GM23338 (cell line): ENCODE data around the gene PCYT2. TPM values are rescaled to one million over a fixed set of nuclear protein-coding genes. Genes with fewer than 3 reads are reported as not detected.

Experiments
- ATAC-seq: fragments of 200-7000 bp; cut with Tn5 transposase; 3 replicates; pipeline ENCODE4 v1.9.1; 2020
- DNase-seq: peaks from one replicate; pipeline ENCODE4 v3.0.0-alpha.2; 2015; ENCODE audit warnings: low spot score
- H2AFZ ChIP-seq: fragments of 200-600 bp; sonication (generic); 2 replicates; pipeline ENCODE4 v1.8.0; 2016; ENCODE audit warnings: antibody characterized with exemption, mild to moderate bottlenecking, moderate library complexity
- H3F3A ChIP-seq: fragments of 200-600 bp; sonication (generic); replicated peaks from 2 replicates; pipeline ENCODE4 v1.8.0; 2017; ENCODE audit warnings: antibody characterized with exemption, mixed run types, low read depth
- H3K27ac ChIP-seq: fragments of 200-600 bp; sonication (generic); 2 replicates; pipeline ENCODE4 v1.6.1; 2016; ENCODE audit warnings: low read depth
- H3K27me3 ChIP-seq: fragments of 200-600 bp; sonication (generic); 2 replicates; pipeline ENCODE4 v1.8.0; 2016; ENCODE audit warnings: mild to moderate bottlenecking, mixed run types, moderate library complexity; ENCODE audit not compliant: insufficient read depth
- H3K36me3 ChIP-seq: fragments of 200-600 bp; sonication (generic); 2 replicates; pipeline ENCODE4 v1.8.0; 2016; ENCODE audit warnings: mild to moderate bottlenecking; ENCODE audit not compliant: insufficient read depth
- H3K4me1 ChIP-seq: fragments of 200-600 bp; sonication (generic); 2 replicates; pipeline ENCODE4 v1.8.0; 2016; ENCODE audit warnings: mild to moderate bottlenecking, moderate library complexity; ENCODE audit not compliant: insufficient read depth
- H3K4me2 ChIP-seq: fragments of 200-600 bp; sonication (generic); 2 replicates; pipeline ENCODE4 v1.7.1; 2017; ENCODE audit warnings: mixed run types
- H3K4me3 ChIP-seq: fragments of 200-600 bp; sonication (generic); 2 replicates; pipeline ENCODE4 v1.6.1; 2016; ENCODE audit warnings: mixed run types
- H3K79me2 ChIP-seq: fragments of 200-600 bp; sonication (generic); replicated peaks from 2 replicates; pipeline ENCODE4 v1.8.0; 2017; ENCODE audit warnings: mild to moderate bottlenecking; ENCODE audit not compliant: insufficient read depth
- H3K9me2 ChIP-seq: fragments of 200-600 bp; sonication (generic); 2 replicates; pipeline ENCODE4 v1.8.0; 2017; ENCODE audit not compliant: insufficient read depth
- H4K20me1 ChIP-seq: fragments of 200-600 bp; sonication (generic); replicated peaks from 2 replicates; pipeline ENCODE4 v1.8.0; 2017; ENCODE audit warnings: mild to moderate bottlenecking; ENCODE audit not compliant: insufficient read depth
- H3K27ac Mint-ChIP-seq: 2 replicates; pipeline ENCODE4 v1.8.0; 2020; ENCODE audit warnings: inconsistent platforms, mild to moderate bottlenecking, moderate library complexity, mixed read lengths
- H3K27me3 Mint-ChIP-seq: 3 replicates; pipeline ENCODE4 v1.8.0; 2022; ENCODE audit warnings: low read depth, mild to moderate bottlenecking, moderate library complexity, mixed read lengths, inconsistent platforms; ENCODE audit not compliant: insufficient read depth, poor library complexity
- H3K36me3 Mint-ChIP-seq: 3 replicates; pipeline ENCODE4 v1.8.0; 2021; ENCODE audit warnings: low read depth, mild to moderate bottlenecking, inconsistent platforms, moderate library complexity, mixed read lengths
- H3K4me1 Mint-ChIP-seq: 3 replicates; pipeline ENCODE4 v1.8.0; 2020; ENCODE audit warnings: mild to moderate bottlenecking, inconsistent platforms, mixed read lengths
- H3K4me3 Mint-ChIP-seq: 3 replicates; pipeline ENCODE4 v1.8.0; 2021; ENCODE audit warnings: moderate library complexity, mild to moderate bottlenecking, inconsistent platforms, mixed read lengths
- H3K9me3 Mint-ChIP-seq: 3 replicates; pipeline ENCODE4 v1.8.0; 2020; ENCODE audit warnings: moderate library complexity, mild to moderate bottlenecking, inconsistent platforms, mixed read lengths
- EZH2 ChIP-seq: fragments of 200-600 bp; sonication (generic); IDR thresholded peaks from one replicate; pipeline ENCODE4 v1.8.0; 2017; ENCODE audit warnings: antibody characterized with exemption, mild to moderate bottlenecking, low read depth; ENCODE audit not compliant: unreplicated experiment
- JUNB ChIP-seq: IDR thresholded peaks from one replicate; pipeline ENCODE4 v1.6.1; 2016; ENCODE audit warnings: antibody characterized with exemption; ENCODE audit not compliant: unreplicated experiment
- NANOG ChIP-seq: IDR thresholded peaks from 2 replicates; pipeline ENCODE4 v1.6.1; 2016; ENCODE audit warnings: antibody characterized with exemption, borderline replicate concordance
- POLR2AphosphoS5 ChIP-seq: IDR thresholded peaks from 2 replicates; pipeline ENCODE4 v1.6.1; 2016; ENCODE audit warnings: antibody characterized with exemption, low read depth
- STAT1 ChIP-seq: IDR thresholded peaks from one replicate; pipeline ENCODE4 v1.6.1; 2016; ENCODE audit warnings: antibody characterized with exemption; ENCODE audit not compliant: unreplicated experiment
- polyA plus RNA-seq: library from polyadenylated mRNA; unstranded; fragments of >200 nt; fragmentation: Nextera tagmentation; extraction: Ambion mirVana; gene quantifications from 2 replicates; pipeline ENCODE4 v1.2.1, GENCODE V29; 2016
- total RNA-seq: library from RNA; depleted of rRNA; stranded (reverse); fragments of >200 nt; shearing (Covaris generic); gene quantifications from 2 replicates; pipeline ENCODE4 v1.2.3, GENCODE V29; 2014
- TF ChIP-seq, protein P1 (sequence below): IDR thresholded peaks from one replicate; pipeline ENCODE4 v1.6.1; 2018; ENCODE audit warnings: antibody characterized with exemption; ENCODE audit not compliant: unreplicated experiment
- TF ChIP-seq, protein P2 (sequence below): fragments of 250-450 bp; sonication (Bioruptor Pico); IDR thresholded peaks from 2 replicates; pipeline ENCODE4 v1.5.0; 2020; ENCODE audit warnings: mild to moderate bottlenecking, moderate library complexity
- TF ChIP-seq, protein P3 (sequence below): IDR thresholded peaks from 2 replicates; pipeline ENCODE4 v1.6.1; 2016; ENCODE audit warnings: antibody characterized with exemption
- TF ChIP-seq, protein P4 (sequence below), 2 experiments: fragments of 200-600 bp in 1 of 2; sonication (generic) in 1 of 2; conservative IDR thresholded peaks; 2 replicates each; pipeline versions ENCODE4 v1.5.1 to v1.6.1; 2016 to 2017; ENCODE audit warnings: antibody characterized with exemption in 2 of 2, low read depth in 2 of 2, mild to moderate bottlenecking in 2 of 2, moderate library complexity in 1 of 2

Gene PCYT2
- total and polyA plus RNA-seq, 2 experiments from 2014 or later, result 51.6 to 82.9 TPM

DNA sequence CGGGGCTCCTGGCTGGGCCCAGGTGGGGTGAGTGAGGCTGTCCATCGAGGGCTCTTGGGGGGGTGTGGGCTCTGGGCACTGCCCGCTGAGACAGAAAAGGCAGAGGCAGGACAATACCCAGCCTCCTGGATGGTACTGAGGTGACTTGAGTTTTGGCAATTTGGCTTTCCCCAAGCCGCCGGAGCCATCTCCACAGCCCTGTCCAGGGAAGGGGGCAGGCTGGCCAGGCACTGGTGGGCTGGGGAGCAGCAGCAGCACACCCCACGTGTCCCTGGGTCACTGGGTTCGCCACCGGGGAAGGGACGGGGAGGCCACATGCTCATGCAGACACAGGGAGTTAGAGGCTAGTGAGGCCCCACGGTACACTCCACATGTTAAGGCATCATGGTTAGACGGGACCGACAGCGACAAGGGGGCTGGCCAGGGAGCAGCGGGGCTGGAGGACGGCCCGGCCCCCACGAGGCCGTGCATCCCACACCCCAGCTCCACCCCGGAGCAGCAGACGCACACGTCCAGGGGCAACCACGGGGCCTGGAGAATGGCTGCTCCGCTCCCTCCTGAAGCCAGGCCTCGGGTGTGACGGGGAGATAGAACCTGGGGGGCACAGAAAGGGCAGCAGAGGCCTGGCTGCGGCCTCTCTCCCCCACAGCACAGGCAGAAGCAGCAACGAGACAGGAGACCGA, 43.1 kb downstream of the PCYT2 start:
- Mint-ChIP-seq H3K4me3 (peak overlapping the region; percentile 23; the same call in 1 of the 3 replicates), H3K4me1 (peaks cover 28% of the 10 kb centered on the region), H3K27me3 (peaks cover 42% of the 10 kb centered on the region), H3K36me3 (peaks cover 21% of the 10 kb centered on the region), H3K27ac (0 out of 2 replicates have a peak overlapping the region, but pooled peaks have one; percentile 40), H3K9me3 (no peaks in the 10 kb centered on the region; the same call in 2 of the 3 replicates)
- DNase-seq, result no peak
- ATAC-seq, result no peak
- Histone ChIP-seq H3K36me3 (0 out of 2 replicates have a peak, but pooled peaks cover 6% of the 10 kb centered on the region), H3K79me2 (peaks cover 20% of the 10 kb centered on the region), H3F3A (peaks cover 62% of the 10 kb centered on the region), H3K27me3 (no peaks in the 10 kb centered on the region), H4K20me1 (peaks cover 21% of the 10 kb centered on the region), H3K27ac (peak overlapping the region; percentile 91; the same call in 1 of the 2 replicates), H3K9me2 (no peaks in the 10 kb centered on the region), H3K4me2 (peak overlapping the region; percentile 14; the same call in 1 of the 2 replicates), H3K4me1 (peaks cover 12% of the 10 kb centered on the region), H3K4me3 (no peak overlapping the region), H2AFZ (no peak overlapping the region)
- peak; percentile 63 for TF ChIP-seq POLR2AphosphoS5
- no peak for TF ChIP-seq JUNB
- TF ChIP-seq, protein P1, sequence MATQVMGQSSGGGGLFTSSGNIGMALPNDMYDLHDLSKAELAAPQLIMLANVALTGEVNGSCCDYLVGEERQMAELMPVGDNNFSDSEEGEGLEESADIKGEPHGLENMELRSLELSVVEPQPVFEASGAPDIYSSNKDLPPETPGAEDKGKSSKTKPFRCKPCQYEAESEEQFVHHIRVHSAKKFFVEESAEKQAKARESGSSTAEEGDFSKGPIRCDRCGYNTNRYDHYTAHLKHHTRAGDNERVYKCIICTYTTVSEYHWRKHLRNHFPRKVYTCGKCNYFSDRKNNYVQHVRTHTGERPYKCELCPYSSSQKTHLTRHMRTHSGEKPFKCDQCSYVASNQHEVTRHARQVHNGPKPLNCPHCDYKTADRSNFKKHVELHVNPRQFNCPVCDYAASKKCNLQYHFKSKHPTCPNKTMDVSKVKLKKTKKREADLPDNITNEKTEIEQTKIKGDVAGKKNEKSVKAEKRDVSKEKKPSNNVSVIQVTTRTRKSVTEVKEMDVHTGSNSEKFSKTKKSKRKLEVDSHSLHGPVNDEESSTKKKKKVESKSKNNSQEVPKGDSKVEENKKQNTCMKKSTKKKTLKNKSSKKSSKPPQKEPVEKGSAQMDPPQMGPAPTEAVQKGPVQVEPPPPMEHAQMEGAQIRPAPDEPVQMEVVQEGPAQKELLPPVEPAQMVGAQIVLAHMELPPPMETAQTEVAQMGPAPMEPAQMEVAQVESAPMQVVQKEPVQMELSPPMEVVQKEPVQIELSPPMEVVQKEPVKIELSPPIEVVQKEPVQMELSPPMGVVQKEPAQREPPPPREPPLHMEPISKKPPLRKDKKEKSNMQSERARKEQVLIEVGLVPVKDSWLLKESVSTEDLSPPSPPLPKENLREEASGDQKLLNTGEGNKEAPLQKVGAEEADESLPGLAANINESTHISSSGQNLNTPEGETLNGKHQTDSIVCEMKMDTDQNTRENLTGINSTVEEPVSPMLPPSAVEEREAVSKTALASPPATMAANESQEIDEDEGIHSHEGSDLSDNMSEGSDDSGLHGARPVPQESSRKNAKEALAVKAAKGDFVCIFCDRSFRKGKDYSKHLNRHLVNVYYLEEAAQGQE, result no peak
- TF ChIP-seq EZH2, result no peak
- TF ChIP-seq, protein P2, sequence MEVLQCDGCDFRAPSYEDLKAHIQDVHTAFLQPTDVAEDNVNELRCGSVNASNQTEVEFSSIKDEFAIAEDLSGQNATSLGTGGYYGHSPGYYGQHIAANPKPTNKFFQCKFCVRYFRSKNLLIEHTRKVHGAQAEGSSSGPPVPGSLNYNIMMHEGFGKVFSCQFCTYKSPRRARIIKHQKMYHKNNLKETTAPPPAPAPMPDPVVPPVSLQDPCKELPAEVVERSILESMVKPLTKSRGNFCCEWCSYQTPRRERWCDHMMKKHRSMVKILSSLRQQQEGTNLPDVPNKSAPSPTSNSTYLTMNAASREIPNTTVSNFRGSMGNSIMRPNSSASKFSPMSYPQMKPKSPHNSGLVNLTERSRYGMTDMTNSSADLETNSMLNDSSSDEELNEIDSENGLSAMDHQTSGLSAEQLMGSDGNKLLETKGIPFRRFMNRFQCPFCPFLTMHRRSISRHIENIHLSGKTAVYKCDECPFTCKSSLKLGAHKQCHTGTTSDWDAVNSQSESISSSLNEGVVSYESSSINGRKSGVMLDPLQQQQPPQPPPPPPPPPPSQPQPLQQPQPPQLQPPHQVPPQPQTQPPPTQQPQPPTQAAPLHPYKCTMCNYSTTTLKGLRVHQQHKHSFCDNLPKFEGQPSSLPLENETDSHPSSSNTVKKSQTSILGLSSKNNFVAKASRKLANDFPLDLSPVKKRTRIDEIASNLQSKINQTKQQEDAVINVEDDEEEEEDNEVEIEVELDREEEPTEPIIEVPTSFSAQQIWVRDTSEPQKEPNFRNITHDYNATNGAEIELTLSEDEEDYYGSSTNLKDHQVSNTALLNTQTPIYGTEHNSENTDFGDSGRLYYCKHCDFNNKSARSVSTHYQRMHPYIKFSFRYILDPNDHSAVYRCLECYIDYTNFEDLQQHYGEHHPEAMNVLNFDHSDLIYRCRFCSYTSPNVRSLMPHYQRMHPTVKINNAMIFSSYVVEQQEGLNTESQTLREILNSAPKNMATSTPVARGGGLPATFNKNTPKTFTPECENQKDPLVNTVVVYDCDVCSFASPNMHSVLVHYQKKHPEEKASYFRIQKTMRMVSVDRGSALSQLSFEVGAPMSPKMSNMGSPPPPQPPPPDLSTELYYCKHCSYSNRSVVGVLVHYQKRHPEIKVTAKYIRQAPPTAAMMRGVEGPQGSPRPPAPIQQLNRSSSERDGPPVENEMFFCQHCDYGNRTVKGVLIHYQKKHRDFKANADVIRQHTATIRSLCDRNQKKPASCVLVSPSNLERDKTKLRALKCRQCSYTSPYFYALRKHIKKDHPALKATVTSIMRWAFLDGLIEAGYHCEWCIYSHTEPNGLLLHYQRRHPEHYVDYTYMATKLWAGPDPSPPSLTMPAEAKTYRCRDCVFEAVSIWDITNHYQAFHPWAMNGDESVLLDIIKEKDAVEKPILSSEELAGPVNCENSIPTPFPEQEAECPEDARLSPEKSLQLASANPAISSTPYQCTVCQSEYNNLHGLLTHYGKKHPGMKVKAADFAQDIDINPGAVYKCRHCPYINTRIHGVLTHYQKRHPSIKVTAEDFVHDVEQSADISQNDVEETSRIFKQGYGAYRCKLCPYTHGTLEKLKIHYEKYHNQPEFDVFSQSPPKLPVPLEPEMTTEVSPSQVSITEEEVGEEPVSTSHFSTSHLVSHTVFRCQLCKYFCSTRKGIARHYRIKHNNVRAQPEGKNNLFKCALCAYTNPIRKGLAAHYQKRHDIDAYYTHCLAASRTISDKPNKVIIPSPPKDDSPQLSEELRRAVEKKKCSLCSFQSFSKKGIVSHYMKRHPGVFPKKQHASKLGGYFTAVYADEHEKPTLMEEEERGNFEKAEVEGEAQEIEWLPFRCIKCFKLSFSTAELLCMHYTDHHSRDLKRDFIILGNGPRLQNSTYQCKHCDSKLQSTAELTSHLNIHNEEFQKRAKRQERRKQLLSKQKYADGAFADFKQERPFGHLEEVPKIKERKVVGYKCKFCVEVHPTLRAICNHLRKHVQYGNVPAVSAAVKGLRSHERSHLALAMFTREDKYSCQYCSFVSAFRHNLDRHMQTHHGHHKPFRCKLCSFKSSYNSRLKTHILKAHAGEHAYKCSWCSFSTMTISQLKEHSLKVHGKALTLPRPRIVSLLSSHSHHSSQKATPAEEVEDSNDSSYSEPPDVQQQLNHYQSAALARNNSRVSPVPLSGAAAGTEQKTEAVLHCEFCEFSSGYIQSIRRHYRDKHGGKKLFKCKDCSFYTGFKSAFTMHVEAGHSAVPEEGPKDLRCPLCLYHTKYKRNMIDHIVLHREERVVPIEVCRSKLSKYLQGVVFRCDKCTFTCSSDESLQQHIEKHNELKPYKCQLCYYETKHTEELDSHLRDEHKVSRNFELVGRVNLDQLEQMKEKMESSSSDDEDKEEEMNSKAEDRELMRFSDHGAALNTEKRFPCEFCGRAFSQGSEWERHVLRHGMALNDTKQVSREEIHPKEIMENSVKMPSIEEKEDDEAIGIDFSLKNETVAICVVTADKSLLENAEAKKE (CRISPR knock-in tag), result no peak
- TF ChIP-seq NANOG, result no peak
- TF ChIP-seq, protein P3, sequence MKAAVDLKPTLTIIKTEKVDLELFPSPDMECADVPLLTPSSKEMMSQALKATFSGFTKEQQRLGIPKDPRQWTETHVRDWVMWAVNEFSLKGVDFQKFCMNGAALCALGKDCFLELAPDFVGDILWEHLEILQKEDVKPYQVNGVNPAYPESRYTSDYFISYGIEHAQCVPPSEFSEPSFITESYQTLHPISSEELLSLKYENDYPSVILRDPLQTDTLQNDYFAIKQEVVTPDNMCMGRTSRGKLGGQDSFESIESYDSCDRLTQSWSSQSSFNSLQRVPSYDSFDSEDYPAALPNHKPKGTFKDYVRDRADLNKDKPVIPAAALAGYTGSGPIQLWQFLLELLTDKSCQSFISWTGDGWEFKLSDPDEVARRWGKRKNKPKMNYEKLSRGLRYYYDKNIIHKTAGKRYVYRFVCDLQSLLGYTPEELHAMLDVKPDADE, result no peak
- TF ChIP-seq, protein P4, sequence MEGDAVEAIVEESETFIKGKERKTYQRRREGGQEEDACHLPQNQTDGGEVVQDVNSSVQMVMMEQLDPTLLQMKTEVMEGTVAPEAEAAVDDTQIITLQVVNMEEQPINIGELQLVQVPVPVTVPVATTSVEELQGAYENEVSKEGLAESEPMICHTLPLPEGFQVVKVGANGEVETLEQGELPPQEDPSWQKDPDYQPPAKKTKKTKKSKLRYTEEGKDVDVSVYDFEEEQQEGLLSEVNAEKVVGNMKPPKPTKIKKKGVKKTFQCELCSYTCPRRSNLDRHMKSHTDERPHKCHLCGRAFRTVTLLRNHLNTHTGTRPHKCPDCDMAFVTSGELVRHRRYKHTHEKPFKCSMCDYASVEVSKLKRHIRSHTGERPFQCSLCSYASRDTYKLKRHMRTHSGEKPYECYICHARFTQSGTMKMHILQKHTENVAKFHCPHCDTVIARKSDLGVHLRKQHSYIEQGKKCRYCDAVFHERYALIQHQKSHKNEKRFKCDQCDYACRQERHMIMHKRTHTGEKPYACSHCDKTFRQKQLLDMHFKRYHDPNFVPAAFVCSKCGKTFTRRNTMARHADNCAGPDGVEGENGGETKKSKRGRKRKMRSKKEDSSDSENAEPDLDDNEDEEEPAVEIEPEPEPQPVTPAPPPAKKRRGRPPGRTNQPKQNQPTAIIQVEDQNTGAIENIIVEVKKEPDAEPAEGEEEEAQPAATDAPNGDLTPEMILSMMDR (conservative IDR thresholded peaks at IDR 0.05; ENCODE audit: low read depth in 2 of 2), result no peak
- no peak for TF ChIP-seq STAT1
